Ectodermal cell (in vitro differentiated cells): Measurements from ENCODE around the gene GNLY.
"Not testable (repeated sequence)": the region's sequence is repeated elsewhere in the genome, so short reads cannot be mapped to it uniquely, and the experiment has no call there.

Experiments
- H3K27ac ChIP-seq: 2 replicates; pipeline ENCODE4 v1.7.0; 2013; ENCODE audit warnings: mild to moderate bottlenecking, low read depth, low read length; ENCODE audit not compliant: insufficient read depth, poor library complexity, severe bottlenecking
- H3K27me3 ChIP-seq: 2 replicates; pipeline ENCODE4 v1.7.0; 2013; ENCODE audit warnings: mild to moderate bottlenecking, low read length; ENCODE audit not compliant: insufficient read depth, control insufficient read depth, poor library complexity, severe bottlenecking
- H3K36me3 ChIP-seq: one replicate; pipeline ENCODE4 v1.7.0; 2013; ENCODE audit warnings: low read length; ENCODE audit not compliant: control insufficient read depth, insufficient read depth
- H3K4me1 ChIP-seq: one replicate; pipeline ENCODE4 v1.7.0; 2013; ENCODE audit warnings: low read length; ENCODE audit not compliant: control insufficient read depth, insufficient read depth
- H3K4me3 ChIP-seq: 2 replicates; pipeline ENCODE4 v1.7.0; 2013; ENCODE audit warnings: low read depth, low read length, control low read depth; ENCODE audit not compliant: insufficient read depth
- H3K9me3 ChIP-seq: 2 replicates; pipeline ENCODE4 v1.7.0; 2013; ENCODE audit warnings: mild to moderate bottlenecking, low read length, moderate library complexity; ENCODE audit not compliant: control insufficient read depth
- WGBS, 2 experiments: methylation state at CpG; one replicate each; pipeline ENCODE4 v1.1.7; 2013; ENCODE audit warnings: missing lambda C conversion rate in 2 of 2; 5-methylcytosine and 5-hydroxymethylcytosine counted together

GNLY gene

DNA sequence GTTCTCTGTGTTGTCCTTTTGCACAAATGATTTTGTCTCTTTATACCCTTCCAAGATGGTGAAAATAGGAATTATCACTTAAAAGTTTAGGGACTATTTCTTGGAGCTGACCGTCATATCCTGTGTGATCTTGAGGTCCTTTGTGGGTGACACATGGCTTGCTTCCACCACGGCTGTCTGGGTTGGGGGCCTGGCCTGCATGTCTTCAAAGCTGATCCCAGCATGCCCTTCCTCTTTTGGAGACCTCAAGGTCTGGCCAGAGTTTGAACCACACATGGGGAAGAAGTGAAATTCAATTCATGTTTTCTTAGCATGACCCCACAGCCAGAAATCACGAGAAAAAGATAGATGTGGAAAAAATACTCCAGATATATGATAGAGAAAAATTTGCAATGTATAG, 40.2 kb upstream of the GNLY start:
- no peaks in the 10 kb centered on the region for H3K9me3 ChIP-seq
- no peak overlapping the region for H3K27ac ChIP-seq
- H3K4me1 ChIP-seq = no peaks in the 10 kb centered on the region
- H3K36me3 ChIP-seq = peaks cover 19% of the 10 kb centered on the region
- no peak overlapping the region for H3K4me3 ChIP-seq
- H3K27me3 ChIP-seq = no peaks in the 10 kb centered on the region
- 92 to 96% methylated on average over 2 to 3 of the region's 3 CpGs for WGBS, 2 experiments

DNA sequence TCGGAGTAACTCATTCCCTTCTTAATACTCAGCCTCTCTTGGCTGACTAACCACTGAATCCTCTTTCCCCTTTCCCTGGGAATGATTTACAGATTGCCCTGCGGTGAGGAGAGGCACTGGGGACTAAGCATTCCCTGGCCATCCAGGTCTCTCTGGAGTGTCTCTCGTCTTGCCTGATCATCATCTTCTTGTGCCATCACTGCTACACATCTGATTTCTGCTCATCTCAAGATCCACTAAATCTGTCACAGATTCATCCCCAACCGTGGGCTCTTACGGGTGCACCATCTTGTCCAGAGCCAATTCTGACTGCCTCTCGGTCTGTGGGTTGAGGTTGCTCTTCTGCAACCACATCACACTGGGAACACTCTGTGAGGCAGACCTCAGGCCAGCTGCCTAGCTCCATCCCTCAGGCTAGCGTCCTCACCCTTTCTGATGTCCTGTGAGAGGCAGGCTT, 38.2 kb upstream of the GNLY start:
- Histone ChIP-seq H3K4me1 (no peaks in the 10 kb centered on the region), H3K4me3 (no peak overlapping the region), H3K27ac (no peak overlapping the region), H3K9me3 (no peaks in the 10 kb centered on the region), H3K36me3 (peaks cover 6% of the 10 kb centered on the region), H3K27me3 (no peaks in the 10 kb centered on the region)
- 94% methylated on average over 7 of the region's 7 CpGs for WGBS, 2 experiments

DNA sequence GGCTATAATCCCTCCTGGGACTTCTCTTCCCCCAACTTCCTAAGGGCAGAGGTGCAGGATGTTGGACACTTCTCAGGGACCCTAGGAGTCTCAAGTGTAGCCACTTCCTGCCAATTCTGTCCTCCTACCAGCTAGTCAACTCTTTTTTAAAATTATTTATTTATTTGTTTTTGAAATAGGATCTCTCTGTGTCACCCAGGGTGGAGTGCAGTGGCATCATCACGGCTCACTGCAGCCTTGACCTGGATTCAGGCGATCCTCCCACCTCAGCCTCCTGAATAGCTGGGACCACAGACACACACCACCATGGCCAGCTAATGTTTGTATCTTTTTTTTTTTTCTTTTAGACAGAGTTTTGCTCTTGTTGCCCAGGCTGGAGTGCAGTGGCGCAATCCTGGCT, 37.7 kb upstream of the GNLY start:
- Histone ChIP-seq H3K27ac (no peak overlapping the region), H3K27me3 (no peaks in the 10 kb centered on the region), H3K4me1 (no peaks in the 10 kb centered on the region), H3K4me3 (no peak overlapping the region), H3K36me3 (peaks cover 1% of the 10 kb centered on the region), H3K9me3 (no peaks in the 10 kb centered on the region)
- 90 to 94% methylated on average over 3 of the region's 3 CpGs for WGBS, 2 experiments

DNA sequence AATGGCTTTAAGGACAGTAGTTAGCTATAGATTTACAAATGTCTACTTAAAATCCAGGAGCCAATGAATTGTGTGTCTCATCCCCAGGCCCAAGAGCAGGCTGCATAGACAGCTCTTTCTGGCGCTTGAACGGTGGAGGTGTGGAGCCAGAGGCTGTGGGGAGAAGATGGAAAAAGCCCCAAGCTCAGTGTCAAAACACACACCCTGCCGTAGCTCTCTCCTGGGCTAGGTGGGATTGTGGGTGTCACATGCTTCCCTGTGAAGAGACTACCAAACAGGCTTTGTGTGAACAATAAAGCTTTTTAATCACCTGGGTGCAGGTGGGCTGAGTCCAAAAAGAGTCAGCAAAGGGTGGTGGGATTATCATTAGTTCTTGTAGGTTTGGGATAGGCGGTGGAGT, 36.8 kb upstream of the GNLY start:
- H3K9me3 ChIP-seq, H3K36me3 ChIP-seq, H3K27me3 ChIP-seq, H3K4me3 ChIP-seq, H3K4me1 ChIP-seq, H3K27ac ChIP-seq: not testable (repeated sequence)
- 92 to 94% methylated on average over 4 of the region's 4 CpGs for WGBS, 2 experiments

DNA sequence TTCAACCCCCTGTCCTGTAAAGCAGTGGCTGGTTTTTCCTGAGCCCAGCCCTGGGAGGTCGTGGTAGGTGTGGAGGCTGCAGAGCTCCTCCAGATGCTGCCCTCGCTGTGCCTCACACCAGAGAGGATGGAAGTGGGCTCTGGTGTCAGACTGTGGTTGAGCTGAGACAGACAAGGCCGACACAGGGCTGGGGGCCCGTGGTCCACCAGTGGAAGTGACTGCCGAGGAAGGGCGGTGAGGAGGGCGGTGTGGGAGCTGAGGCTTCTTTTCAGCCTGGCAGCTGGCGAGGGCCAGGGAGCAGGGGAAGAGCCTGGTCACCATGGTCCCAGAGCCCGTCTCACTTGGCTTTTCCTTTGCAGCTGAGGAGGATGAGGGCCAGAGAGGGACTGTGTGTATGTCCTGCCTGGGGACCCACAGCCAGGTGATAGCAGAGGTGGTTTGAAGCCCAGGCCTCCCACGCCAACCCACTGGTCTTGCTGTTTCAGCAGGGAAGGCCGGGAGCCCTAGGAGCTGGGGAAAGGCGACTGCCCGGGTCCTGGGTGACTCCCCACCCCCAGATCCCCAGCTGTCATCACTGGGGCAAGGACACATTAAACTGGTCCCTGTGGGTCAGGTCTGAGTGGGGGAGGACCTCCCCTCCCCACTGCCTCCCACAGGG, 34.7 kb upstream of the GNLY start:
- Histone ChIP-seq H3K4me3 (no peak overlapping the region), H3K36me3 (no peaks in the 10 kb centered on the region), H3K27me3 (no peaks in the 10 kb centered on the region), H3K4me1 (no peaks in the 10 kb centered on the region), H3K9me3 (no peaks in the 10 kb centered on the region), H3K27ac (no peak overlapping the region)
- 96% methylated on average over 13 of the region's 13 CpGs for WGBS, 2 experiments

DNA sequence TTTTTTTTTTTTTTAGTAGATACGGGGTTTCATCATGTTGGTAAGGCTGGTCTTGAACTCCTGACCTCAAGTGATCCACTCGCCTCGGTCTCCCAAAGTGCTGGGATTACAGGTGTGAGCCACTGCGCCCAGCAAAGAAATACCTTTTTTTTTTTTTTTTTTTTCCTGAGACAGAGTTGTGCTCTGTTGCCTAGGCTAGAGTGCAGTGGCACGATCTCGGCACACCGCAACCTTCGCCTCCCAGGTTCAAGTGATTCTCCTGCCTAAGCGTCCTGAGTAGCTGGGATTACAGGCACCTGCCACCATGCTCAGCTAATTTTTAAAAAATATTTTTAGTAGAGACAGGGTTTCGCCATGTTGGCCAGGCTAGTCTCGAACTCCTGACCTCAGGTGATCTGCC, 33.9 kb upstream of the GNLY start:
- not testable (repeated sequence) for H3K27ac ChIP-seq, H3K4me3 ChIP-seq, H3K27me3 ChIP-seq, H3K9me3 ChIP-seq, H3K36me3 ChIP-seq, H3K4me1 ChIP-seq
- WGBS, 2 experiments = 93 to 94% methylated on average over 11 of the region's 11 CpGs

DNA sequence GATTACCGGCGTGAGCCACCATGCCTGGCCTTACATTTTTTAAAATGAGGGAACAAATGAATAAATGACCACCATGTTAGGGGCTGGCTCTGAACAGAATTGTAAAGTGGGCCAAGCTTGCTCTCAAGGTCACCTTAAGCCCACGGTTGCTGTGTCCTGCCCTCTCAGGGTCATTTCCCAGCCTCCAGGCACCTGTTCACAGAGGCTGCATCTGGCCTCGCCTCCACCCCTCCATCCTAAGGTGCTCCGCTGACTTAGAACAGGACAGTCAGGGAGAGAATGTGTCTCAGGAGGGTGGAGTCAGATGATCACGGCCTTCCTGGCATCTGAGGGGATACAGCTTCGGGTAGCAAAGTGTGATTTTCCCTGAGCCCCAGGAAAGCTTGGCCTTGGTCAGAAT, 33.4 kb upstream of the GNLY start:
- Histone ChIP-seq H3K4me1 (no peaks in the 10 kb centered on the region), H3K4me3 (no peak overlapping the region), H3K27me3 (no peaks in the 10 kb centered on the region), H3K36me3 (no peaks in the 10 kb centered on the region), H3K27ac (no peak overlapping the region), H3K9me3 (no peaks in the 10 kb centered on the region)
- WGBS, 2 experiments = 91 to 93% methylated on average over 7 of the region's 7 CpGs

DNA sequence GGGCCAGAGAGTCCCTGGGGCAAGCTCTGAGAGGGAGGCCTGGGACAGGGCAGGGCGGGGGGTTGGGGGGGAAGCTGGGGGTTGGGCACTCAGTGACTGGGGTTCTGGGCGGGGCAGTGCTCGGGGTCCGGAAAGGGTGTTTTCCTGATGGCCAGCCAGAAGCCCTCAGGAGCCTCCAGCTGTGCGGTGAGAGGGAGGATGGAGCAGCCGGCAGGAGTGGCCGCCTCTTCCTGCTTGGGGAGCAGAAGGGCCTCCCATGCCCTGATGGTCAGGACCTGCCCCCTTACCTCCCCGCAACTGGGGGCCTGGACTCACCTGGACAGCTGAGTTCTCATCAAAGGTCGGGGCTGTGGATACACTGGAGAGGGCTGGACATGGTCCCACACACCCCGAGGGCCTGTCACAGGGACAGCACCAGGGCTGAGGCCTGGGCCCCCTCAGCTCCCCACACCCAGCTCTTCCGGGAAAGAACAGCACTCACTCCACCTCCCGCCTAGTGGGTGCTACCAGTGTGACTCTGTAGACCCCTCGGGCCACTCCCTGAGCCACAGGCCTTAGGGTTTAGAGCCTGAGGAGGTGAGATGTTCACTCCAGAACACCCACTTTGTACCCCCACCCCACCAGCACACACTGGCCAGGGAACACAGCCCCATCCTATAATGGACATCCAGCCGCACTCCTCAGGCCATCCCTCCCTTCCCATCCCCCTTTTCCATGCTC, 32.9 kb upstream of the GNLY start:
- Histone ChIP-seq H3K9me3 (no peaks in the 10 kb centered on the region), H3K4me1 (no peaks in the 10 kb centered on the region), H3K36me3 (no peaks in the 10 kb centered on the region), H3K27ac (no peak overlapping the region), H3K4me3 (no peak overlapping the region), H3K27me3 (no peaks in the 10 kb centered on the region)
- WGBS, 2 experiments = 85 to 89% methylated on average over 14 of the region's 14 CpGs

DNA sequence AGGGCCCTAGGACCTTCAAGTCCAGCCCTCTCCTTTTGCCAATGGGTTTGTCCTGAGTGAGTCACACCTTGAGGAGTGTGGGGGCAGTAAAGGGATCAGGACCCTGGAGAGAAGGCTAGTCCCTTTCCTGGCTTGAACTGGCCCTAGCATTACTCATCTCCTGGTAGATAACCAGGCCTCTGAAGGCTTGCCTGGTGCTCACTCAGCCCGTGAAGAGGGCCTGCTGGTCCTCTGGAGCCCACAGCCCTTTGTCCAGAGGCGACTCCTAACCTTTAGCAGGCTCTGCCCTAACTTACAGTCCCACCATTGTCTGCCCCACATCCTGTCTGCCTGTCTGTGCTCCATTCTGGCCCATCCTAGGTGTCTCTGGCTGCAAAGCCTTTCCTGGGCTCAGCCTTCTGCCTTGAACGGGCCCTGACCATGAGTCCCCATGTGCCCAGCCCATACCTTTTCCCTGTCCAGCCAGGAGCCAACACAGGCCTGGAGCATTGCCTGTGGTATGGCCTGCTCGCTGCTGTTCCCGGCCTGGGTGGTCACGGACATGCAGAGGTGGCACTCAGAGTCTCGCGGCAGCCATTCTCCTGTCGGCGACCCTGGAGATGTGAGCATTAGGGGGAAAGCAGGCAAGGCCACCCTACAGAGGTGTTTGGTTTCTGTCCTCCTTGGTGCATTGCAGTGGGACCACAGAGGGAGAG, 31.1 kb upstream of the GNLY start:
- 91% methylated on average over 10 of the region's 10 CpGs for WGBS, 2 experiments
- no peaks in the 10 kb centered on the region for H3K36me3 ChIP-seq
- no peaks in the 10 kb centered on the region for H3K4me1 ChIP-seq
- H3K27ac ChIP-seq = no peak overlapping the region
- no peaks in the 10 kb centered on the region for H3K27me3 ChIP-seq
- H3K4me3 ChIP-seq = no peak overlapping the region
- no peaks in the 10 kb centered on the region for H3K9me3 ChIP-seq
